OCI-LY7 (cell line): ENCODE data around the gene ARL2. TPM values are rescaled to one million over a fixed set of nuclear protein-coding genes. Genes with fewer than 3 reads are reported as not detected.

Source experiments
- BruUV-seq: library from RNA; stranded (reverse); fragments of 400-500 nt; replicated peaks from 2 replicates; lab custom pipeline; 2021; lab: Mats Ljungman, UMichigan
- CTCF ChIA-PET: fragments of 300-600 bp; sonication (Branson Sonifier 250); formaldehyde crosslinking; loops from one replicate; lab custom pipeline; 2022; ENCODE audit warnings: antibody characterized with exemption; ENCODE audit not compliant: unreplicated experiment; lab: Charles Lee
- POLR2A ChIA-PET: fragments of 300-600 bp; sonication (Branson Sonifier 250); formaldehyde crosslinking; loops from one replicate; lab custom pipeline; 2022; ENCODE audit warnings: antibody characterized with exemption; lab: Charles Lee
- DNase-seq: peaks from one replicate; pipeline ENCODE4 v3.0.0-alpha.2; 2015; ENCODE audit warnings: low spot score
- H2AFZ ChIP-seq: fragments of 200-600 bp; sonication (generic), shearing (Covaris generic); 2 replicates; pipeline ENCODE4 v1.6.1; 2014; ENCODE audit warnings: mild to moderate bottlenecking, antibody characterized with exemption, low read length, moderate library complexity
- H3K27ac ChIP-seq: fragments of 200-600 bp; sonication (generic); 2 replicates; pipeline ENCODE4 v1.5.1; 2014; ENCODE audit warnings: mixed run types, low read depth, mild to moderate bottlenecking, moderate library complexity, low read length, inconsistent platforms; ENCODE audit not compliant: poor library complexity, severe bottlenecking
- H3K36me3 ChIP-seq: fragments of 200-600 bp; sonication (generic); 2 replicates; pipeline ENCODE4 v1.6.1; 2014; ENCODE audit warnings: mild to moderate bottlenecking, antibody characterized with exemption, low read length, moderate library complexity, mixed read lengths; ENCODE audit not compliant: insufficient read depth
- H3K4me1 ChIP-seq: fragments of 200-600 bp; sonication (generic); 2 replicates; pipeline ENCODE4 v1.5.1; 2014; ENCODE audit warnings: mild to moderate bottlenecking, low read length; ENCODE audit not compliant: insufficient read depth, poor library complexity, severe bottlenecking
- H3K4me2 ChIP-seq: fragments of 200-600 bp; sonication (generic); 2 replicates; pipeline ENCODE4 v1.6.1; 2014; ENCODE audit warnings: mild to moderate bottlenecking, low read length
- H3K4me3 ChIP-seq: fragments of 200-600 bp; sonication (generic); 2 replicates; pipeline ENCODE4 v1.5.1; 2014; ENCODE audit warnings: mild to moderate bottlenecking, low read depth, low read length; ENCODE audit not compliant: poor library complexity, severe bottlenecking
- H3K79me2 ChIP-seq: fragments of 200-600 bp; sonication (generic); 2 replicates; pipeline ENCODE4 v1.6.1; 2016; ENCODE audit warnings: low read depth, mild to moderate bottlenecking, low read length, moderate library complexity, mixed read lengths; ENCODE audit not compliant: insufficient read depth
- H3K9me2 ChIP-seq: fragments of 200-600 bp; sonication (generic); 2 replicates; pipeline ENCODE4 v1.6.1; 2016; ENCODE audit warnings: mild to moderate bottlenecking, low read length, mixed read lengths; ENCODE audit not compliant: insufficient read depth
- H3K9me3 ChIP-seq: fragments of 200-600 bp; sonication (generic); 2 replicates; pipeline ENCODE4 v1.6.1; 2014; ENCODE audit warnings: mild to moderate bottlenecking, mixed run types, low read length, mixed read lengths
- H4K20me1 ChIP-seq: fragments of 200-600 bp; sonication (generic); 2 replicates; pipeline ENCODE4 v1.6.1; 2014; ENCODE audit warnings: mild to moderate bottlenecking, antibody characterized with exemption, low read length, moderate library complexity, mixed read lengths; ENCODE audit not compliant: insufficient read depth
- EZH2phosphoT487 ChIP-seq: fragments of 200-600 bp; sonication (generic); IDR thresholded peaks from 2 replicates; pipeline ENCODE4 v1.6.1; 2018; ENCODE audit warnings: low read depth, borderline replicate concordance, mild to moderate bottlenecking, mixed run types, antibody characterized with exemption, low read length, moderate library complexity, mixed read lengths
- intact Hi-C: fragments of 100-400 bp; cut with micrococcal nuclease; formaldehyde crosslinking; loops from one replicate; pipeline ENCODE4 v1.10.0; 2022; ENCODE audit not compliant: unreplicated experiment
- microRNA-seq: library from miRNA; unstranded; fragments of <30 nt; microRNA quantifications from one replicate; pipeline ENCODE4 v1.2.0, GENCODE V29; 2022; ENCODE audit warnings: borderline replicate concordance
- small RNA-seq: library from RNA; depleted of rRNA; stranded (forward); fragments of <200 nt; gene quantifications from one replicate; pipeline ENCODE3, GENCODE V24; 2014
- total RNA-seq, 2 experiments: library from RNA; depleted of rRNA in 1 of 2; stranded (reverse); fragments of >200 nt in 1 of 2; shearing (Covaris generic) in 1 of 2; gene quantifications; 2 replicates each; pipeline ENCODE4 v1.2.3, GENCODE V29; 2014 to 2022

Gene ARL2
- total RNA-seq, 2 experiments from 2014 or later, result 95.9 to 130 TPM

DNA sequence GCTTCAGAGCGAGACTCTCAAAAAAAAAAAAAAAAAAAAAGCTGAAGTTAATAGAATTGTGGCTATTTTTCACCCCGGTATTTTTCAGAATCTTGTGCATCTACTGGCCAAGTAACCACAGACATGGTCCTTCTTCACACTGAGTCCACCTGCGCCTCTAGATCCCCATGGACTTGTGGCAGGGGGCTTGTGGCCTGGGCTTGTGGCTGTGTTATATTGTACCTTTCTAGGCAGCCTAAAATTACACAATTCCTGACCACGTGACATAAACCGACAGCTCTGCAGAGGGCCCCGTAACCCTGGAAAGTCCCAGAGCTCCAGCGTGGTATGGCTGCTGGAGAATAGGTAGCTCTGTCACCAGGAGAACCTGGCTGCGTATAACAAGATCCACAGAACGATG, 55.3 kb downstream of the ARL2 start:
- CTCF ChIA-PET, result no interaction called here

More for the DNA sequence above, 55.3 kb downstream of the ARL2 start:
- Histone ChIP-seq H3K9me3 (no peaks in the 10 kb centered on the region), H2AFZ (no peak overlapping the region), H3K4me2 (no peak overlapping the region), H3K4me3 (no peak overlapping the region), H3K9me2 (no peaks in the 10 kb centered on the region), H4K20me1 (no peaks in the 10 kb centered on the region), H3K4me1 (peaks cover 26% of the 10 kb centered on the region), H3K27ac (no peak overlapping the region), H3K79me2 (no peaks in the 10 kb centered on the region), H3K36me3 (peaks cover 2% of the 10 kb centered on the region)
- no TSS peak for BruUV-seq
- DNase-seq, result no peak
- intact Hi-C loops, result no loop called here
- TF ChIP-seq EZH2phosphoT487, result no peak
- POLR2A ChIA-PET, result interaction anchor here (0.6 kb wide), 1 partner anchor 244 kb away, joined by 5 read pairs; no protein-coding TSS in a partner anchor

Small RNAs within 50 kb of the gene (microRNA-seq; reads per million reads assigned to microRNA genes)
- not detected for gene MIR6879

Small RNAs within 50 kb of the gene (small RNA-seq; reads per million reads assigned to genes)
- gene MIR6879 (not detected), gene SNX15 (not detected)

Other genes with a start within 250 kb of the ARL2 start
- gene SF1, start 235.6 kb upstream of the ARL2 start, total RNA-seq (2014; rRNA removed; shearing (Covaris generic)), result 247 and 261 TPM in 2 replicates
- gene SF1, start 235.6 kb upstream of the ARL2 start, total RNA-seq (2022), result 535 TPM in 2 replicates
- 109 and 115 TPM in 2 replicates for gene MAP4K2, start 210.9 kb upstream of the ARL2 start, total RNA-seq (2014; rRNA removed; shearing (Covaris generic))
- gene MAP4K2, start 210.9 kb upstream of the ARL2 start, total RNA-seq (2022), result 110 and 122 TPM in 2 replicates
- 29.8 and 44.4 TPM in 2 replicates for gene MEN1, start 203.6 kb upstream of the ARL2 start, total RNA-seq (2014; rRNA removed; shearing (Covaris generic))
- gene MEN1, start 203.6 kb upstream of the ARL2 start, total RNA-seq (2022), result 71.6 and 72.4 TPM in 2 replicates
- gene CDC42BPG, start 169.5 kb upstream of the ARL2 start, total RNA-seq (2014; rRNA removed; shearing (Covaris generic)), result 4.9 TPM in 2 replicates
- 3.5 and 5.1 TPM in 2 replicates for gene CDC42BPG, start 169.5 kb upstream of the ARL2 start, total RNA-seq (2022)
- 101 and 107 TPM in 2 replicates for gene EHD1, start 135.5 kb upstream of the ARL2 start, total RNA-seq (2014; rRNA removed; shearing (Covaris generic))
- 153 and 177 TPM in 2 replicates for gene EHD1, start 135.5 kb upstream of the ARL2 start, total RNA-seq (2022)
- 18.1 and 29.0 TPM in 2 replicates for gene ATG2A, start 97.0 kb upstream of the ARL2 start, total RNA-seq (2014; rRNA removed; shearing (Covaris generic))
- gene ATG2A, start 97.0 kb upstream of the ARL2 start, total RNA-seq (2022), result 28.2 and 28.7 TPM in 2 replicates
- 8.6 and 8.8 TPM in 2 replicates for gene PPP2R5B, start 89.5 kb upstream of the ARL2 start, total RNA-seq (2014; rRNA removed; shearing (Covaris generic))
- 13.3 and 16.2 TPM in 2 replicates for gene PPP2R5B, start 89.5 kb upstream of the ARL2 start, total RNA-seq (2022)
- not detected in 2 replicates for gene GPHA2, start 78.3 kb upstream of the ARL2 start, total RNA-seq (2014; rRNA removed; shearing (Covaris generic))
- not detected in 2 replicates for gene GPHA2, start 78.3 kb upstream of the ARL2 start, total RNA-seq (2022)
- gene MAJIN, start 42.1 kb upstream of the ARL2 start, total RNA-seq (2014; rRNA removed; shearing (Covaris generic)), result not detected in 2 replicates
- gene MAJIN, start 42.1 kb upstream of the ARL2 start, total RNA-seq (2022), result not detected in 2 replicates
- gene BATF2, start 17.2 kb upstream of the ARL2 start, total RNA-seq (2014; rRNA removed; shearing (Covaris generic)), result 0.33 and 0.79 TPM in 2 replicates
- 0.61 and 0.70 TPM in 2 replicates for gene BATF2, start 17.2 kb upstream of the ARL2 start, total RNA-seq (2022)
- gene SNX15, start 13.3 kb downstream of the ARL2 start, total RNA-seq (2014; rRNA removed; shearing (Covaris generic)), result 25.9 and 31.6 TPM in 2 replicates
- gene SNX15, start 13.3 kb downstream of the ARL2 start, total RNA-seq (2022), result 28.3 and 33.6 TPM in 2 replicates
- gene SAC3D1, start 27.1 kb downstream of the ARL2 start, total RNA-seq (2014; rRNA removed; shearing (Covaris generic)), result 23.3 and 28.2 TPM in 2 replicates
- 32.5 and 32.7 TPM in 2 replicates for gene SAC3D1, start 27.1 kb downstream of the ARL2 start, total RNA-seq (2022)
- gene NAALADL1, start 44.4 kb downstream of the ARL2 start, total RNA-seq (2014; rRNA removed; shearing (Covaris generic)), result 2.7 and 7.1 TPM in 2 replicates
- 3.9 and 4.6 TPM in 2 replicates for gene NAALADL1, start 44.4 kb downstream of the ARL2 start, total RNA-seq (2022)
- 119 and 135 TPM in 2 replicates for gene CDCA5, start 69.9 kb downstream of the ARL2 start, total RNA-seq (2014; rRNA removed; shearing (Covaris generic))
- gene CDCA5, start 69.9 kb downstream of the ARL2 start, total RNA-seq (2022), result 151 and 153 TPM in 2 replicates
- 39.5 and 43.9 TPM in 2 replicates for gene ZFPL1, start 70.1 kb downstream of the ARL2 start, total RNA-seq (2014; rRNA removed; shearing (Covaris generic))
- 38.4 and 42.6 TPM in 2 replicates for gene ZFPL1, start 70.1 kb downstream of the ARL2 start, total RNA-seq (2022)
- gene VPS51, start 82.1 kb downstream of the ARL2 start, total RNA-seq (2014; rRNA removed; shearing (Covaris generic)), result 214 and 221 TPM in 2 replicates
- 119 and 146 TPM in 2 replicates for gene VPS51, start 82.1 kb downstream of the ARL2 start, total RNA-seq (2022)
- 25.8 and 30.1 TPM in 2 replicates for gene TM7SF2, start 97.7 kb downstream of the ARL2 start, total RNA-seq (2014; rRNA removed; shearing (Covaris generic))
- 46.7 and 54.1 TPM in 2 replicates for gene TM7SF2, start 97.7 kb downstream of the ARL2 start, total RNA-seq (2022)
- gene ZNHIT2, start 103.5 kb downstream of the ARL2 start, total RNA-seq (2014; rRNA removed; shearing (Covaris generic)), result 29.9 and 32.4 TPM in 2 replicates
- 10.7 and 11.5 TPM in 2 replicates for gene ZNHIT2, start 103.5 kb downstream of the ARL2 start, total RNA-seq (2022)
- 1,573 and 1,628 TPM in 2 replicates for gene FAU, start 108.0 kb downstream of the ARL2 start, total RNA-seq (2014; rRNA removed; shearing (Covaris generic))
- 1,401 and 1,406 TPM in 2 replicates for gene FAU, start 108.0 kb downstream of the ARL2 start, total RNA-seq (2022)
- gene MRPL49, start 108.2 kb downstream of the ARL2 start, total RNA-seq (2014; rRNA removed; shearing (Covaris generic)), result 81.6 and 83.2 TPM in 2 replicates
- 65.2 and 67.2 TPM in 2 replicates for gene MRPL49, start 108.2 kb downstream of the ARL2 start, total RNA-seq (2022)
- 102 and 134 TPM in 2 replicates for gene SYVN1, start 120.4 kb downstream of the ARL2 start, total RNA-seq (2014; rRNA removed; shearing (Covaris generic))
- 310 and 320 TPM in 2 replicates for gene SYVN1, start 120.4 kb downstream of the ARL2 start, total RNA-seq (2022)
- not detected in 2 replicates for gene SPDYC, start 156.1 kb downstream of the ARL2 start, total RNA-seq (2014; rRNA removed; shearing (Covaris generic))
- gene SPDYC, start 156.1 kb downstream of the ARL2 start, total RNA-seq (2022), result not detected in 2 replicates
- gene CAPN1, start 167.8 kb downstream of the ARL2 start, total RNA-seq (2014; rRNA removed; shearing (Covaris generic)), result 66.9 and 89.9 TPM in 2 replicates
- gene CAPN1, start 167.8 kb downstream of the ARL2 start, total RNA-seq (2022), result 111 and 118 TPM in 2 replicates
- 47.5 and 50.0 TPM in 2 replicates for gene POLA2, start 247.8 kb downstream of the ARL2 start, total RNA-seq (2014; rRNA removed; shearing (Covaris generic))
- gene POLA2, start 247.8 kb downstream of the ARL2 start, total RNA-seq (2022), result 89.1 and 103 TPM in 2 replicates